GM18867 (cell line): ENCODE results near the gene B4GALT4.
"Not testable (repeated sequence)": the region's sequence is repeated elsewhere in the genome, so short reads cannot be mapped to it uniquely, and the experiment has no call there.

ENCODE experiments used
- ATAC-seq: cut with Tn5 transposase; IDR thresholded peaks from one replicate; pipeline ENCODE4 v1.9.1; 2021; ENCODE audit warnings: mild to moderate bottlenecking, moderate library complexity; ENCODE audit not compliant: unreplicated experiment

Gene B4GALT4

GRCh38 chr3:119240591-119241434 lies at the start of gene B4GALT4:
TSS of gene B4GALT4 (minus strand) at chr3:119240878. CDS start at chr3:119230099, 10,779 bp downstream.
- peak; percentile 89 for ATAC-seq

- no peak for ATAC-seq
Observed at GRCh38 chr3:119289404-119289770, 48.7 kb upstream of the B4GALT4 start.

- no peak for ATAC-seq
Observed at GRCh38 chr3:119288669-119289403, 48.2 kb upstream of the B4GALT4 start.

- no peak for ATAC-seq
Observed at GRCh38 chr3:119279584-119280243, 39.0 kb upstream of the B4GALT4 start.

GRCh38 chr3:119279101-119279554 lies 38.5 kb upstream of the B4GALT4 start:
- ATAC-seq = no peak

GRCh38 chr3:119276680-119277079 lies 36.0 kb upstream of the B4GALT4 start:
- no peak for ATAC-seq

GRCh38 chr3:119270212-119270611 lies 29.5 kb upstream of the B4GALT4 start:
- ATAC-seq = not testable (repeated sequence)

GRCh38 chr3:119261055-119261454 lies 20.4 kb upstream of the B4GALT4 start:
- ATAC-seq = no peak

GRCh38 chr3:119259821-119260220 lies 19.1 kb upstream of the B4GALT4 start:
- no peak for ATAC-seq

- ATAC-seq = peak; percentile 94
Observed at GRCh38 chr3:119258915-119259314, 18.2 kb upstream of the B4GALT4 start.

GRCh38 chr3:119257654-119258410 lies 17.2 kb upstream of the B4GALT4 start:
- ATAC-seq = peak; percentile 78

GRCh38 chr3:119257111-119257510 lies 16.4 kb upstream of the B4GALT4 start:
- ATAC-seq = no peak

GRCh38 chr3:119255214-119255613 lies 14.5 kb upstream of the B4GALT4 start:
- ATAC-seq = no peak

- no peak for ATAC-seq
Observed at GRCh38 chr3:119245778-119246177, 5.1 kb upstream of the B4GALT4 start.

GRCh38 chr3:119243712-119244111 lies 3.0 kb upstream of the B4GALT4 start:
- no peak for ATAC-seq

- not testable (repeated sequence) for ATAC-seq
Observed at GRCh38 chr3:119243058-119243529, 2.4 kb upstream of the B4GALT4 start.

GRCh38 chr3:119242387-119243057 lies 1.8 kb upstream of the B4GALT4 start:
- ATAC-seq = not testable (repeated sequence)

GRCh38 chr3:119240101-119240590 lies 532 bp downstream of the B4GALT4 start:
- peak; percentile 19 for ATAC-seq

GRCh38 chr3:119239206-119239820 lies 1.4 kb downstream of the B4GALT4 start:
- no peak for ATAC-seq
